GM23338 (cell line): Measurements from ENCODE around the gene COX6B2. TPM values are rescaled to one million over a fixed set of nuclear protein-coding genes. Genes with fewer than 3 reads are reported as not detected.

Experiments used
- ATAC-seq: fragments of 200-7000 bp; cut with Tn5 transposase; 3 replicates; pipeline ENCODE4 v1.9.1; 2020
- DNase-seq: peaks from one replicate; pipeline ENCODE4 v3.0.0-alpha.2; 2015; ENCODE audit warnings: low spot score
- H2AFZ ChIP-seq: fragments of 200-600 bp; sonication (generic); 2 replicates; pipeline ENCODE4 v1.8.0; 2016; ENCODE audit warnings: antibody characterized with exemption, mild to moderate bottlenecking, moderate library complexity
- H3F3A ChIP-seq: fragments of 200-600 bp; sonication (generic); replicated peaks from 2 replicates; pipeline ENCODE4 v1.8.0; 2017; ENCODE audit warnings: antibody characterized with exemption, mixed run types, low read depth
- H3K27ac ChIP-seq: fragments of 200-600 bp; sonication (generic); 2 replicates; pipeline ENCODE4 v1.6.1; 2016; ENCODE audit warnings: low read depth
- H3K27me3 ChIP-seq: fragments of 200-600 bp; sonication (generic); 2 replicates; pipeline ENCODE4 v1.8.0; 2016; ENCODE audit warnings: mild to moderate bottlenecking, mixed run types, moderate library complexity; ENCODE audit not compliant: insufficient read depth
- H3K36me3 ChIP-seq: fragments of 200-600 bp; sonication (generic); 2 replicates; pipeline ENCODE4 v1.8.0; 2016; ENCODE audit warnings: mild to moderate bottlenecking; ENCODE audit not compliant: insufficient read depth
- H3K4me1 ChIP-seq: fragments of 200-600 bp; sonication (generic); 2 replicates; pipeline ENCODE4 v1.8.0; 2016; ENCODE audit warnings: mild to moderate bottlenecking, moderate library complexity; ENCODE audit not compliant: insufficient read depth
- H3K4me2 ChIP-seq: fragments of 200-600 bp; sonication (generic); 2 replicates; pipeline ENCODE4 v1.7.1; 2017; ENCODE audit warnings: mixed run types
- H3K4me3 ChIP-seq: fragments of 200-600 bp; sonication (generic); 2 replicates; pipeline ENCODE4 v1.6.1; 2016; ENCODE audit warnings: mixed run types
- H3K79me2 ChIP-seq: fragments of 200-600 bp; sonication (generic); replicated peaks from 2 replicates; pipeline ENCODE4 v1.8.0; 2017; ENCODE audit warnings: mild to moderate bottlenecking; ENCODE audit not compliant: insufficient read depth
- H3K9me2 ChIP-seq: fragments of 200-600 bp; sonication (generic); 2 replicates; pipeline ENCODE4 v1.8.0; 2017; ENCODE audit not compliant: insufficient read depth
- H4K20me1 ChIP-seq: fragments of 200-600 bp; sonication (generic); replicated peaks from 2 replicates; pipeline ENCODE4 v1.8.0; 2017; ENCODE audit warnings: mild to moderate bottlenecking; ENCODE audit not compliant: insufficient read depth
- H3K27ac Mint-ChIP-seq: 2 replicates; pipeline ENCODE4 v1.8.0; 2020; ENCODE audit warnings: inconsistent platforms, mild to moderate bottlenecking, moderate library complexity, mixed read lengths
- H3K27me3 Mint-ChIP-seq: 3 replicates; pipeline ENCODE4 v1.8.0; 2022; ENCODE audit warnings: low read depth, mild to moderate bottlenecking, moderate library complexity, mixed read lengths, inconsistent platforms; ENCODE audit not compliant: insufficient read depth, poor library complexity
- H3K36me3 Mint-ChIP-seq: 3 replicates; pipeline ENCODE4 v1.8.0; 2021; ENCODE audit warnings: low read depth, mild to moderate bottlenecking, inconsistent platforms, moderate library complexity, mixed read lengths
- H3K4me1 Mint-ChIP-seq: 3 replicates; pipeline ENCODE4 v1.8.0; 2020; ENCODE audit warnings: mild to moderate bottlenecking, inconsistent platforms, mixed read lengths
- H3K4me3 Mint-ChIP-seq: 3 replicates; pipeline ENCODE4 v1.8.0; 2021; ENCODE audit warnings: moderate library complexity, mild to moderate bottlenecking, inconsistent platforms, mixed read lengths
- H3K9me3 Mint-ChIP-seq: 3 replicates; pipeline ENCODE4 v1.8.0; 2020; ENCODE audit warnings: moderate library complexity, mild to moderate bottlenecking, inconsistent platforms, mixed read lengths
- EZH2phosphoT487 ChIP-seq: fragments of 200-600 bp; sonication (generic); IDR thresholded peaks from one replicate; pipeline ENCODE4 v1.8.1; 2018; ENCODE audit warnings: antibody characterized with exemption; ENCODE audit not compliant: unreplicated experiment
- JUNB ChIP-seq: IDR thresholded peaks from one replicate; pipeline ENCODE4 v1.6.1; 2016; ENCODE audit warnings: antibody characterized with exemption; ENCODE audit not compliant: unreplicated experiment
- ZNF331 ChIP-seq: fragments of 250-450 bp; sonication (Bioruptor Pico); IDR thresholded peaks from 2 replicates; pipeline ENCODE4 v1.5.0; 2020; ENCODE audit warnings: low read depth, mild to moderate bottlenecking, moderate library complexity
- polyA plus RNA-seq: library from polyadenylated mRNA; unstranded; fragments of >200 nt; fragmentation: Nextera tagmentation; extraction: Ambion mirVana; gene quantifications from 2 replicates; pipeline ENCODE4 v1.2.1, GENCODE V29; 2016
- total RNA-seq: library from RNA; depleted of rRNA; stranded (reverse); fragments of >200 nt; shearing (Covaris generic); gene quantifications from 2 replicates; pipeline ENCODE4 v1.2.3, GENCODE V29; 2014
- TF ChIP-seq, protein P1 (sequence below): fragments of 250-450 bp; sonication (Bioruptor Pico); IDR thresholded peaks from 2 replicates; pipeline ENCODE4 v1.5.0; 2020; ENCODE audit warnings: mild to moderate bottlenecking, moderate library complexity

COX6B2 gene
- total and polyA plus RNA-seq, 2 experiments from 2014 or later = 2.7 to 5.3 TPM

GRCh38 chr19:55355213-55355821 is 798 bp upstream of the COX6B2 start:
- Mint-ChIP-seq H3K36me3 (no peaks in the 10 kb centered on the region), H3K9me3 (no peaks in the 10 kb centered on the region), H3K4me3 (peak overlapping the region; percentile 50), H3K27ac (no peak overlapping the region), H3K4me1 (peaks cover 29% of the 10 kb centered on the region), H3K27me3 (peaks cover 66% of the 10 kb centered on the region)
- Histone ChIP-seq H3K27me3 (peaks cover 63% of the 10 kb centered on the region), H3K4me3 (peak overlapping the region; percentile 32; the same call in 1 of the 2 replicates), H3K79me2 (no peaks in the 10 kb centered on the region), H3K4me1 (peaks cover 17% of the 10 kb centered on the region; the same call in 1 of the 2 replicates), H3K27ac (no peak overlapping the region), H3K36me3 (no peaks in the 10 kb centered on the region), H3F3A (peaks cover 13% of the 10 kb centered on the region), H4K20me1 (no peaks in the 10 kb centered on the region), H2AFZ (peak overlapping the region; percentile 85), H3K4me2 (peak overlapping the region; percentile 57; the same call in 1 of the 2 replicates), H3K9me2 (no peaks in the 10 kb centered on the region)
- DNase-seq (peak; percentile 77), ATAC-seq (peak; percentile 4)
- TF ChIP-seq, protein P1, sequence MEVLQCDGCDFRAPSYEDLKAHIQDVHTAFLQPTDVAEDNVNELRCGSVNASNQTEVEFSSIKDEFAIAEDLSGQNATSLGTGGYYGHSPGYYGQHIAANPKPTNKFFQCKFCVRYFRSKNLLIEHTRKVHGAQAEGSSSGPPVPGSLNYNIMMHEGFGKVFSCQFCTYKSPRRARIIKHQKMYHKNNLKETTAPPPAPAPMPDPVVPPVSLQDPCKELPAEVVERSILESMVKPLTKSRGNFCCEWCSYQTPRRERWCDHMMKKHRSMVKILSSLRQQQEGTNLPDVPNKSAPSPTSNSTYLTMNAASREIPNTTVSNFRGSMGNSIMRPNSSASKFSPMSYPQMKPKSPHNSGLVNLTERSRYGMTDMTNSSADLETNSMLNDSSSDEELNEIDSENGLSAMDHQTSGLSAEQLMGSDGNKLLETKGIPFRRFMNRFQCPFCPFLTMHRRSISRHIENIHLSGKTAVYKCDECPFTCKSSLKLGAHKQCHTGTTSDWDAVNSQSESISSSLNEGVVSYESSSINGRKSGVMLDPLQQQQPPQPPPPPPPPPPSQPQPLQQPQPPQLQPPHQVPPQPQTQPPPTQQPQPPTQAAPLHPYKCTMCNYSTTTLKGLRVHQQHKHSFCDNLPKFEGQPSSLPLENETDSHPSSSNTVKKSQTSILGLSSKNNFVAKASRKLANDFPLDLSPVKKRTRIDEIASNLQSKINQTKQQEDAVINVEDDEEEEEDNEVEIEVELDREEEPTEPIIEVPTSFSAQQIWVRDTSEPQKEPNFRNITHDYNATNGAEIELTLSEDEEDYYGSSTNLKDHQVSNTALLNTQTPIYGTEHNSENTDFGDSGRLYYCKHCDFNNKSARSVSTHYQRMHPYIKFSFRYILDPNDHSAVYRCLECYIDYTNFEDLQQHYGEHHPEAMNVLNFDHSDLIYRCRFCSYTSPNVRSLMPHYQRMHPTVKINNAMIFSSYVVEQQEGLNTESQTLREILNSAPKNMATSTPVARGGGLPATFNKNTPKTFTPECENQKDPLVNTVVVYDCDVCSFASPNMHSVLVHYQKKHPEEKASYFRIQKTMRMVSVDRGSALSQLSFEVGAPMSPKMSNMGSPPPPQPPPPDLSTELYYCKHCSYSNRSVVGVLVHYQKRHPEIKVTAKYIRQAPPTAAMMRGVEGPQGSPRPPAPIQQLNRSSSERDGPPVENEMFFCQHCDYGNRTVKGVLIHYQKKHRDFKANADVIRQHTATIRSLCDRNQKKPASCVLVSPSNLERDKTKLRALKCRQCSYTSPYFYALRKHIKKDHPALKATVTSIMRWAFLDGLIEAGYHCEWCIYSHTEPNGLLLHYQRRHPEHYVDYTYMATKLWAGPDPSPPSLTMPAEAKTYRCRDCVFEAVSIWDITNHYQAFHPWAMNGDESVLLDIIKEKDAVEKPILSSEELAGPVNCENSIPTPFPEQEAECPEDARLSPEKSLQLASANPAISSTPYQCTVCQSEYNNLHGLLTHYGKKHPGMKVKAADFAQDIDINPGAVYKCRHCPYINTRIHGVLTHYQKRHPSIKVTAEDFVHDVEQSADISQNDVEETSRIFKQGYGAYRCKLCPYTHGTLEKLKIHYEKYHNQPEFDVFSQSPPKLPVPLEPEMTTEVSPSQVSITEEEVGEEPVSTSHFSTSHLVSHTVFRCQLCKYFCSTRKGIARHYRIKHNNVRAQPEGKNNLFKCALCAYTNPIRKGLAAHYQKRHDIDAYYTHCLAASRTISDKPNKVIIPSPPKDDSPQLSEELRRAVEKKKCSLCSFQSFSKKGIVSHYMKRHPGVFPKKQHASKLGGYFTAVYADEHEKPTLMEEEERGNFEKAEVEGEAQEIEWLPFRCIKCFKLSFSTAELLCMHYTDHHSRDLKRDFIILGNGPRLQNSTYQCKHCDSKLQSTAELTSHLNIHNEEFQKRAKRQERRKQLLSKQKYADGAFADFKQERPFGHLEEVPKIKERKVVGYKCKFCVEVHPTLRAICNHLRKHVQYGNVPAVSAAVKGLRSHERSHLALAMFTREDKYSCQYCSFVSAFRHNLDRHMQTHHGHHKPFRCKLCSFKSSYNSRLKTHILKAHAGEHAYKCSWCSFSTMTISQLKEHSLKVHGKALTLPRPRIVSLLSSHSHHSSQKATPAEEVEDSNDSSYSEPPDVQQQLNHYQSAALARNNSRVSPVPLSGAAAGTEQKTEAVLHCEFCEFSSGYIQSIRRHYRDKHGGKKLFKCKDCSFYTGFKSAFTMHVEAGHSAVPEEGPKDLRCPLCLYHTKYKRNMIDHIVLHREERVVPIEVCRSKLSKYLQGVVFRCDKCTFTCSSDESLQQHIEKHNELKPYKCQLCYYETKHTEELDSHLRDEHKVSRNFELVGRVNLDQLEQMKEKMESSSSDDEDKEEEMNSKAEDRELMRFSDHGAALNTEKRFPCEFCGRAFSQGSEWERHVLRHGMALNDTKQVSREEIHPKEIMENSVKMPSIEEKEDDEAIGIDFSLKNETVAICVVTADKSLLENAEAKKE (CRISPR knock-in tag) = no peak
- TF ChIP-seq EZH2phosphoT487 = no peak
- TF ChIP-seq ZNF331 = no peak
- TF ChIP-seq JUNB = no peak
